K562 (cell line): ENCODE results near the gene ADGRE1.

ENCODE experiments used
- BDP1 ChIP-seq: IDR thresholded peaks from 3 replicates; pipeline ENCODE4 v1.6.1; 2011; ENCODE audit not compliant: insufficient read length, insufficient read depth
- E2F1 ChIP-seq: sonication (generic); formaldehyde crosslinking; IDR thresholded peaks from 2 replicates; pipeline ENCODE4 v1.8.1; 2023; ENCODE audit warnings: mild to moderate bottlenecking, missing genetic modification reagents, moderate library complexity
- IFI16 ChIP-seq: fragments of 250-450 bp; sonication (Bioruptor Pico); IDR thresholded peaks from 2 replicates; pipeline ENCODE4 v2.1.2; 2022; ENCODE audit warnings: mild to moderate bottlenecking, inconsistent platforms
- MAX ChIP-seq: sonication (generic); formaldehyde crosslinking; IDR thresholded peaks from 2 replicates; pipeline ENCODE4 v1.9.0; 2022; ENCODE audit warnings: mild to moderate bottlenecking, missing genetic modification reagents
- MYC ChIP-seq, 2 experiments: fragments of 250-450 bp in 1 of 2; sonication (Bioruptor Pico) in 1 of 2; IDR thresholded peaks; 2 replicates each; pipeline versions ENCODE4 v1.5.1 to v1.6.1; 2012 to 2021; ENCODE audit warnings: low read depth in 2 of 2, borderline replicate concordance in 1 of 2, improper control_type of control experiment in 1 of 2, low read length in 1 of 2, mild to moderate bottlenecking in 1 of 2, moderate library complexity in 1 of 2
- POLR2A ChIP-seq: fragments of 450-650 bp; conservative IDR thresholded peaks from 2 replicates; pipeline ENCODE4 v1.6.1; 2016
- PRDM10 ChIP-seq: fragments of 450-650 bp; IDR thresholded peaks from 2 replicates; pipeline ENCODE4 v1.6.1; 2018; ENCODE audit not compliant: partially characterized antibody
- RBM22 ChIP-seq: fragments of 200-400 bp; formaldehyde crosslinking; IDR thresholded peaks from 2 replicates; pipeline ENCODE4 v1.6.1; 2018; ENCODE audit warnings: low read length, low read depth; ENCODE audit not compliant: poor library complexity, severe bottlenecking
- SMARCA4 ChIP-seq: fragments of 450-650 bp; IDR thresholded peaks from 2 replicates; pipeline ENCODE4 v1.6.1; 2016
- SNAPC5 ChIP-seq: fragments of 250-450 bp; sonication (Bioruptor Pico); IDR thresholded peaks from 2 replicates; pipeline ENCODE4 v1.8.0; 2021; ENCODE audit warnings: moderate library complexity, mild to moderate bottlenecking, inconsistent platforms
- STAT6 ChIP-seq: sonication (generic); formaldehyde crosslinking; IDR thresholded peaks from 2 replicates; pipeline ENCODE4 v1.8.1; 2023; ENCODE audit warnings: mild to moderate bottlenecking, missing genetic modification reagents

- TF ChIP-seq IFI16, result no peak
- no peak for TF ChIP-seq MYC (IDR thresholded peaks at IDR 0.05; ENCODE audit: low read depth, low read length)
- no peak for TF ChIP-seq MYC (CRISPR knock-in tag; IDR thresholded peaks at IDR 0.05; ENCODE audit: borderline replicate concordance, low read depth)
- TF ChIP-seq RBM22, result no peak
- no peak for TF ChIP-seq POLR2A
- no peak for TF ChIP-seq STAT6 (CRISPR knock-in tag)
- no peak for TF ChIP-seq SNAPC5 (CRISPR knock-in tag)
- no peak for TF ChIP-seq SMARCA4
- no peak for TF ChIP-seq BDP1
- no peak for TF ChIP-seq PRDM10
- no peak for TF ChIP-seq MAX (CRISPR knock-in tag)
- no peak for TF ChIP-seq E2F1 (CRISPR knock-in tag)
These were observed 20.6 kb upstream of the ADGRE1 start for GRCh38 chr19:6866741-6867151.
